GM19099 (cell line): ENCODE measurements around the gene DACH1.

Experiments
- POLR2A ChIP-seq: IDR thresholded peaks from 3 replicates; pipeline ENCODE4 v1.6.1; 2011; ENCODE audit warnings: low read depth; ENCODE audit not compliant: insufficient read length; ENCODE audit errors: extremely low read depth

The DACH1 gene

DNA sequence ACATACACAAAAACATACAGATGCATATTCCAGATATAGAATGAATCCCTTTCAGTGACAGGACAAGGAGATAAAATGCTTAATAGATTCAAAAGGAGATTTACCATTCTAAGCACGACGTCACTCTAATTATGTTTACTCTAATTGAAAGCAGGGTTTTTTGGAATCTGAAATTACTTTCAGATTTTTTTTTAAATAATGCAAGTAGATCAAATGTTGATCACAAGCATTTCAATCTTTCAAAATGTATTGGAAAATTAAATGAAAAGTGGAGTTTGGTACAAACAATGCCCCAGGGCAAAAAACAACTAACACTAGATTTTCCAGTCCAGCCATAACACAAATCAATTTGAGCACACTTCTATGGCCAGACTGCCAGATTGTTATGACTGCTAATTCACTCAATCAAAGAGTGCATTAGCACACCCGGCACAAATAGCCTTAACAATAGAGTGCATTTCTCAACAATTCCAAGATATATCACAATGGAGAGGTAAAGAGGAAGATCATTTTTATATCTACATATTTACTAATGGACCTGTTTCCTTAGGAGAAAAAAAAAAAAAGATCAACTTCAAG, 4.3 kb upstream of the DACH1 start:
- TF ChIP-seq POLR2A, result no peak

DNA sequence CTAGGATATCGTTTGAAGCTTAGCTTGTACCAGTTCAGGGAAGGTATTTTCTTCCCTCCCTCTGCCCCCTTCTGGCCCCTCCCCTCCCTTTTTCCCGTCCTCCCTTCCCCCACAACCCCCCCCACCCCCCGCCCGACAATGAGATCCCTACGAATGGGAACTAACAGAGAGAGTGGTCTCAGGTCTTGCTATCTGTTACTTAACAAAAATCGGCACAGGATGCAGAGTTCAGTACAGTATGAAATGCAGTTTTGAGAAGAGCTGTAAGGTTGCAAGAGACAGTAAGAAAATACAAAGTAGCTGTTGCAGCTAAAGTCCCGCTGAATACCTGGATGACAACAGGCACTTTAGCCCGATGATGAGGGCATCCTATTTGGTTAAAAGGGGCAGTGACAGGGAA, 3.1 kb upstream of the DACH1 start:
- TF ChIP-seq POLR2A, result no peak

DNA sequence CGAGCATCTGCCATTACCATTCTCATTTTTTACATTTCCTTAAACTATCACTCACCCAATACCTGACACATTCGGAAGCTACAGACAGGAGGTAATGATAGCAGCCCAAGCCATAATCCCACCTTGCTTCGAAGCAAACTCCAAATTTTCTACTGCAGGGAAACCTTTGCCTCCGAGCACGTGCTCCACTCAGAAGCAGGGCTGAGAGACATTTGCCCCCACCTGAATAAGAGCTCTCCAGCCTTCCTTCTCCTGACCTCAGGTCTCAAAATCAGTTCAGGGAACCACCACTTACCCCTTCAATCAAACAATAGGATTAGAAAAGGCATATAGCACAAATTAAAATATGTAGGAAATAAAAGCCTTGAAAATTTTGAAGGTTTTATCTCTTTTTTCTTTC, 2.3 kb upstream of the DACH1 start:
- TF ChIP-seq POLR2A, result no peak

DNA sequence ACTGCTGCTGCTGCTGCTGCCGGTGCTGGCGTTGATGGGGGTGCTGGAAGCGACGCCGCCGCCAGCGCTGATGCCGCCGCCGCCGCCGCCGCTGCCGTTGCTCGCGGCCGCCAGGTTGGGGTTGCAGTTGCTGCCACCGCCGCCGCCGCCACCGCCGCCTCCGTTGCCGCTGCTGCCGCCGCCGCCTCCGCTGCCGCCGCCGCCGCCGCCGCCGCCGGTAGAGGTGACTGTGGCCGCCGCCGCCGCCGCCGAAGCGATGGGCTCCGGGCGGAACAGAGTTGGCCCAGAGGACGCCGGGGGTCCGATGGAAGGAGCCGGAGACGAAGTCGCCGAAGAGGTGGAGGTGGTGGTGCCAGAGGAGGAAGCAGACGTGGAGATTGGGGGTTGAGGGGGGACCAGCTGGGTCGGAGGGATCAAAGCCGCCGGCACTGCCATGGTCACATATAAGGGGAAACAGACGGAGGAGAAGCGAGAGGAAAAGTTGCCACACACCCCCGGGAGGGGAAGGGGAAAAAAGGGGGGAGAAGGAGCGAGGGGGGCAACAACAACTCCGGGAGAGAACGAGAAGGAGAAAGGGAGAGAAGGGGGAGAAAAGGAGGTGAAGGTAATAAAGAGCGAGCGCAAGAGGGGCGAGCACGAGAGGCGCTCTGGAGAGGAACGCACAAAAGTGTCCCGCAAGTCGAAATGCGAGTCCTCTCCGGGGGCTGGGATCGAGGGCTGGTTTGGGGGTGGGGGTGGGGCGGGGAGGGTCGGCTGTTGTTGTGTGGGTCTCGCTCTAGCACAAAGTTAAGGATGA, 471 bp downstream of the DACH1 start:
- no peak for TF ChIP-seq POLR2A

DNA sequence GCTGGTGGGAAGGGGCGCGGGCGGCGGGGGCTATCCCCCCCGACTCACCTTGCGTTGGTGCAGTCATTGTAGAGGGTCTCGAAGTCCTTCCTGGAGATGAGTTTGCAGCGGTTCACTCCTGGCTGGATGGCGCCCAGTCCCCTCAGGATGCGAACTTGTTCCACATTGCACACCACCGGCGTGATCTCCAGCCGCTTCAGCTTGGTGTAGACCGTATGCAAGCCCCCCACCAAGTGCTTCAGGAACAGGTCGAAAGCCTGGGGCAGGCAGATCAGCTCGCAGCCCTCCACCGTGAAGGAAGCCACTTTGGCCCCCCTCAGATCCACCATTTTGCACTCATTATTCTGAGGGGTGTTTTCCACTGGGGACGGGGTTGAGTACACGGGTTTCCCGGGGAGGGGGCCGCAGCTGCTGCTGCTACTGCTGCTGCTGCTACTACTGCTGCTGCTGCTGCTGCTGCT, 1.1 kb downstream of the DACH1 start:
- no peak for TF ChIP-seq POLR2A

DNA sequence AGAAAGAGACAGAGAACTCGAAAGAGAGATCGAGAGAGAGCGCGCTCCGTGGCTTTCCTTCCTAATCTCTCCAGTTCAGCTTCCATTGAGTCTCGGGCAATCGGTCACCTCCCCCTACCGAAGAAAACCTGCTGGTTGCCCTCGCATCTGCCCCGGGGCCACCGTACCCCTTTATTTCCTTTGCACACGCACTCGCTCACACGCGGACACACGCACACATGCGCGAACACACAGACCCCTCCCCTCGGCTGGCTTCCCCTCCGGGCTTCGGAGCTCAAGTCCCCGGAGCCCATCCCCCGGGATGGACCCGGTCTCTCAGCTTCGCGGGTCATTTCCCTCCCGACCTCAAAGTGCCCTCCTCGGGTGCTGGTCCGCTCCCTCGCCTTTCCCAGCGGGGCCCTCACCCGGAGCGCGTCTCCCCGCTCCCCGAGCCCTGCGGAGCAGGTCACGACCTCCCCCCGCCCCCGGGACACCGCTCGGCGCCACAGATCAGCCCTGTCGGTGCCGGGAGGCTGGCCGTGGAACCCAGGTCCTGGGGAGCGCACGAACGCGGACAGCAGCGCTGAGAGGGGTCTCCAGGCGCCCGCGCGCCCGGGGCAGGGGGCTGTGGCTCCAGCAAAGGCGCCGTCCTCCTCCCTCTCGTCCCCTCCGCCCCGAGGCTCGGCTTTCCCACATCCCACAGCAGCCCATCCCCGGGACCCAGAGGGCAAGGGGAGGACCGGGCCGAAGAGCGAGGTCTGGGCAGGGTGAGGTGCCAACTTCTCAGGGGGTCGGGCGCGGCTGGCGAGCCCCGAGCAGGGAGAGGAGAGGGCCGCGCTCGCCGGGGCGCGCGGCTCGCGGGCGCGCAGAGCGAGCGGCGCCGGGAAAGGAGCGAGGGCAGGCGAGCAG, 1.8 kb downstream of the DACH1 start:
- TF ChIP-seq POLR2A, result no peak

DNA sequence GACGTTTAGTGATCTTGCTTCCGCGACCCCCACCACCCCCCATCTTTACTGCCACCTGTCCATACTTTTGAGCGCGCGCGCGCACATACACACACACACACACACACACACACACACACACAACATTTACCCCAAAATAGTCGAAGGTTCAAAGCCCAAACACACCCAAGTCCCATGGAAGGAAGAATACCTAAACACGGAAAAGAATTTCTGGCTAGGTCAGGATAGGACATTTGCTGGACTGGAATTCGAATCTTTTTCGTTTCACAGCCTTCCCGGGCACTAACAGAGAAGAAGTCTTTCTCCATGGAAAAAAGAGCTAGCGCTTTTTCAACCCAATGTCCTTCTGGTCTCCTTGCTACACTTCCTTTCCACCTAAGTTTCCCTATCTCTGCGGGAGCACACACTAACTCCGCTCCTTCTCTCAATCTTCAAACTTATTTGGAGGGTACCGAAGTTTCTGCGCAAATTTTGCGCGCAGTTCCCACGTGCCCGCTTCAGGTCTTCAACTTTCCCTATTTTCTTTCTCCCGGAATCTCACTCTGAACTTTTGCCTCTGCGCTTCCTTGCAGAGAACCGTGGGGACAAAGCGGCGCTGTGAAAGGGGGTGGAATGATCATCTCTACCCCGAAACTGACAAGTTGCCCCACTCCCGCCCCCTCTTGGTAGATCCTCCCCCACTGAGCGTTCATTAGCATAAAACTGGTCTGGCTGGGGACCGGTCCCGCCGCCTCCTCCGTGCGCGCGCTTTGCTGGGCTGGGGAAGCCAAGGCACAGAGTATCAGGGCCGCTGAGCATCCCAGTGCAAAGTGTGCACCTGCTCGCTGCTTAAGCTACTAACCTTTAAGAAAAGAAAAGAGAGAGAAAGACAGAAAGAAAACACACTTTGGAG, 2.7 kb downstream of the DACH1 start:
- TF ChIP-seq POLR2A, result no peak

DNA sequence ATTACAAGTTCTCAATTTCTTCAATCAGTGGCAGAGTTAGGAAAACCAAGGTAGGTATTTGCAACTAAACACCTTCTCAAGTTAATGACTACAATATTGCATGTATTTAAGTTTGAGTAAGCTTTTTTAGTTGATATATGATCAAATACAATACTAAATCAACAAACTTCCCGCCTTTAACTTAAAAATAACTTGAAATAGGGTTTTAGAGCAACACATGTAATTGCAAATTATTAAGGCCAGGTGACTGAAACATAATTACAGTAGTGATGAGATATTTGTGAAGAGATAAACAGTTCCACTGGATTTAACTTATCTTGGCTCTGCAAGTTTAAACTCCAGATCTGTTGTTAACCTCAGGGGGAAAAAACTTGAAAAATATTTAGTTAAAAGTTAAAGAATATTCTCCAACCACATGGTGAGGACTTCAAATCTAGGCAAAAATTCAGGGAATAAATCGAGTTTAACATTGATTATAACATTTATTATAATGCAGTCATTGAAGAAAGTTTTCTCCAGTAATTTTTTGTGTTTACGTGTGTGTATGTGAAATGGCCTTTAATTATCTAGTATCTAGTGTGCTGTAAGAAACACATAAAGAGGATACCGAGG, 3.6 kb downstream of the DACH1 start:
- TF ChIP-seq POLR2A, result no peak

DNA sequence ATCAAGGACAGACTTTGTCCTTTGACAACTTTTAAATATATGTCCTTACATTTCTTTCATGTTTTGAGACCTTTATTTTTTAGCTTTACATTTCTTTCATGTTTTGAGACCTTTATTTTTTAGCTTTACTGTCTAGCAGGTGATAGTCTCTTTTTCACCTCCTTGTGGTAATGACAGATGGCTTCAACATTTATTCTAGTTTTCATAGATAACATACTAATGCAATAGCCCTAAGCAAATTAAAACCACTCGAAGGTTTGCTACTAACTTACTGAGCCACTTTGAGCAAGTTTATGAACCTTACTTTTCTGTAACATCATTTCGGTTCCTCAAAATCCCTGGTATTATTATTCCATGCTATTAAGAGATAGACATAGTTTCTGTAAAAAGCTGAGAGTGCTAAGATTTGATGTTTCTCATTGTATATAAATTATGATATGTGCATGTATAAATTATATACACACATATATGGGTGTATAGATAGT, 4.5 kb downstream of the DACH1 start:
- no peak for TF ChIP-seq POLR2A

DNA sequence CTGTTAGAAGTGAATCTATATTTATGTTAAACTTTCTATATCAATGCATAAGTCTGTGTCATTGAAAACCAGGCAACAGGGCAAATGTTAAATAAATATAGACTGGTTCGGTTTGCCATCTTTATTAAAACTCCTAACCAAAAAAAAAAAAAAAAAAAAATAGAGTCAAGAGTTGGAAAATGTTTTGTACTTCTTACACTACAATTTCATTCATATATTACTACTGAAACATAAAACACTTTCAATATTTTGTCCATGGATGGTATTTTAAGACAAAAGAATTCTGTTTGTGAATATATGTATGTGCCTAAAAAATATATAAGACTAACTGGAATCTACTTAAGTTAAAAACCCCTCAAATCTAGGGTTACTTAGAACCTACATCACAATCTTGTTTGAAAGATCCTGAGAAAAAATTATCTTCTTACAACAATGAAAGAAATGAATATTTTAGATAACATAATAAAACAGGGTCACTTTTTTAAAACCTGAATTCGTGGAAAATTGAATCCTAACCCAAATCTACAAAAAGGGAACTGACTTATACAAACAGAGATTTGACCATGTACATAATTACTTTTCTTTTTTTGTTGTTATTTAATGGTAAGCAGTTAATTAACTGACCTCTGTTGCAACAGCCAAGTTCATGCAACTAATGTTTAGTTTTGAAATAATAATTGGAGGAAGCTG, 5.1 kb downstream of the DACH1 start:
- no peak for TF ChIP-seq POLR2A

DNA sequence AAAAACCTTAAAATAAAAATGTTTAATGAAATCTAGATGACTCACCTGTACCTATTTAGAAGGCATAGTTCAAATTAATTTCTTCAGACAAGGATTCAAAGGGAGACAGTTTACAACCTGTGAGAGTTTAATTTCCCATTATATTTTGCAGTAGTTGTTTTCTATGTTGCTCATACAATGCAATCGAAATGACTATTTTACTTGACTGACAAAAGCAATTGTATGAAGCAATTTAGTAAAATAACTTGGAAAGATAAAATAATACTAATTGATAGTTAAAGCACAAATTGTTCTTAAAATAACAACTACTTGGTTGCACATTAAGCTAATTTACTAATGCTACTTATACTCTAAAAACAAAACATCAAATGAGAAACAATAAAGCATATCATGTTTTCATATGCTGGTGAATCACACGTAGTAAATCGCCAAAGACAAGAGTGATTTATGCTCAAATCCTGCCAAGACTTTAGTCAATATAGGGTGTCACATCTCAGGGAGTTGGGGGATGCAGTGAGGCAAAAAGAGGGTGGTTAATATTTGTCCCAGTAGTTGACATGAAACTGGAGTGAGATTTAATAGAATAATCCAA, 6.4 kb downstream of the DACH1 start:
- no peak for TF ChIP-seq POLR2A

DNA sequence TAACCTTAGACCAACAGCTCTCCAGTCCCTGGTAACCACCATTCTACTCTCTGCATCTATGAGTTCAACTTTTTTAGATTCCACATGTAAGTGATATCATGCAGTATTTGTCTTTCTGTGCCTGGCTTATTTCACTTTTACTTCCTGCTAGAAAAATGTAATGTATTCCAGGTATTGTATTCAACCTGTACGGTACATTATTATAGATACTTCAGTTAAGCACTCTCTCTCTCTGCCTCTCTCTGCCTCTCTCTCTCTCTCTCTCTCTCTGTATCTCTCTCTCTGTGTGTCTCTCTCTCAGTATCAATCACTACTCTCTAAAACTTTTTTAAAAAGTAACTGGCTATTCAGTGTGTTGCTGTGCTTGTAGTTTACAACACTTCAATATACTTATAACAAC, 8.4 kb downstream of the DACH1 start:
- no peak for TF ChIP-seq POLR2A

DNA sequence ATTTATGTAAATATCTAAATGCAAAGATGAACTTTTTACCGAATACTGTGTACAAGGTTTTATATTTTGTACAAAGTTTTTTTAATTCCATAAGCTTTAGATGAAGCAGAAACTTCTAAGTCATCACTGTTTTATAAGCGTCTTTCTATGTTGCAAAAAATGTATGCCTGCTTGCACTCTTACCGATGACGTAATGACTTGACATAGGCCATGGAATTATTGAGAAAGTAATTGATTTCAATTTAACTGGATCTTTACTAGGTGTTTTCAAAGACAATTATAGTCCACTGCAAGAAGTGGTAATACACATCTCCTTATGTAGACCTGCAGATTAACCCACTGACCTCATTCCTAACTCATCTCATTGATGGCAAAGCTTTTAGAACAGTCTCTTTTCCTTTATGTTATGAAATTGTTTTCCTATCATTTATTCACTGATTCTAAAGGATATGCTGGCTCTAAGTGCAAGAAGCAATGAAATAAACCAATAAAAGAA, 10.4 kb downstream of the DACH1 start:
- TF ChIP-seq POLR2A, result no peak
